CD8-positive, alpha-beta memory T cell (primary cell): ENCODE measurements around the gene RFX6. TPM values are rescaled to one million over a fixed set of nuclear protein-coding genes. Genes with fewer than 3 reads are reported as not detected.

Source experiments
- CTCF ChIA-PET: fragments of 350-600 bp; sonication (Branson Sonifier 250); formaldehyde crosslinking; loops from one replicate; lab custom pipeline; 2021; ENCODE audit warnings: antibody characterized with exemption; lab: Charles Lee
- POLR2A ChIA-PET: fragments of 350-600 bp; sonication (Branson Sonifier 250); formaldehyde crosslinking; loops from one replicate; lab custom pipeline; 2021; ENCODE audit warnings: antibody characterized with exemption; lab: Charles Lee
- DNase-seq, 5 donors: peaks; one replicate each; pipeline versions ENCODE4 v3.0.0 to v3.0.0-alpha.2; 2020 to 2022; ENCODE audit warnings: mixed read lengths in 1 of 5
- H3K27ac ChIP-seq: one replicate; pipeline ENCODE4 v1.7.0; 2013; ENCODE audit warnings: low read depth, mild to moderate bottlenecking, low read length, moderate library complexity
- H3K27me3 ChIP-seq: 2 replicates; pipeline ENCODE4 v1.7.0; 2013; ENCODE audit warnings: low read length, mild to moderate bottlenecking; ENCODE audit not compliant: insufficient read depth, poor library complexity, severe bottlenecking
- H3K36me3 ChIP-seq: 2 replicates; pipeline ENCODE4 v1.7.0; 2013; ENCODE audit warnings: mild to moderate bottlenecking, low read length, moderate library complexity; ENCODE audit not compliant: insufficient read depth
- H3K4me1 ChIP-seq: 2 replicates; pipeline ENCODE4 v1.7.0; 2013; ENCODE audit warnings: mild to moderate bottlenecking, low read length, moderate library complexity; ENCODE audit not compliant: insufficient read depth
- H3K4me3 ChIP-seq: 2 replicates; pipeline ENCODE4 v1.7.0; 2013; ENCODE audit warnings: mild to moderate bottlenecking, low read length
- H3K9me3 ChIP-seq: 2 replicates; pipeline ENCODE4 v1.7.0; 2013; ENCODE audit warnings: mild to moderate bottlenecking, low read length
- H3K27ac Mint-ChIP-seq, 8 donors: one replicate each; pipeline ENCODE4 v1.8.0; 2020 to 2021; ENCODE audit warnings: mixed read lengths in 8 of 8, mild to moderate bottlenecking in 6 of 8, inconsistent platforms in 3 of 8, moderate library complexity in 3 of 8
- H3K27me3 Mint-ChIP-seq, 2 donors: one replicate each; pipeline ENCODE4 v1.8.0; 2020 to 2021; ENCODE audit warnings: mixed read lengths in 2 of 2, mild to moderate bottlenecking in 1 of 2, moderate library complexity in 1 of 2
- H3K36me3 Mint-ChIP-seq, 3 donors: one replicate each; pipeline ENCODE4 v1.8.0; 2020 to 2021; ENCODE audit warnings: mixed read lengths in 3 of 3, inconsistent platforms in 1 of 3, mild to moderate bottlenecking in 1 of 3
- H3K4me1 Mint-ChIP-seq, 3 donors: one replicate each; pipeline ENCODE4 v1.8.0; 2020 to 2021; ENCODE audit warnings: mixed read lengths in 3 of 3, inconsistent platforms in 1 of 3, mild to moderate bottlenecking in 1 of 3
- H3K4me3 Mint-ChIP-seq, 7 donors: one replicate each; pipeline ENCODE4 v1.8.0; 2020 to 2021; ENCODE audit warnings: mixed read lengths in 7 of 7, mild to moderate bottlenecking in 6 of 7, moderate library complexity in 4 of 7, inconsistent platforms in 2 of 7
- H3K9me3 Mint-ChIP-seq, 5 donors: one replicate each; pipeline ENCODE4 v1.8.0; 2020 to 2022; ENCODE audit warnings: mixed read lengths in 5 of 5, mild to moderate bottlenecking in 3 of 5, moderate library complexity in 2 of 5, inconsistent platforms in 1 of 5
- polyA plus RNA-seq: library from polyadenylated mRNA; unstranded; fragments of 300-500 nt; fragmentation: Illumina TruSeq; gene quantifications from one replicate; pipeline ENCODE4 v1.2.3, GENCODE V29; 2021
- total RNA-seq, 2 experiments: library from RNA; stranded (reverse); gene quantifications; one replicate each; pipeline ENCODE4 v1.2.3, GENCODE V29; 2021

The RFX6 gene
- total and polyA plus RNA-seq, 3 experiments from 2014 or later = not detected

DNA sequence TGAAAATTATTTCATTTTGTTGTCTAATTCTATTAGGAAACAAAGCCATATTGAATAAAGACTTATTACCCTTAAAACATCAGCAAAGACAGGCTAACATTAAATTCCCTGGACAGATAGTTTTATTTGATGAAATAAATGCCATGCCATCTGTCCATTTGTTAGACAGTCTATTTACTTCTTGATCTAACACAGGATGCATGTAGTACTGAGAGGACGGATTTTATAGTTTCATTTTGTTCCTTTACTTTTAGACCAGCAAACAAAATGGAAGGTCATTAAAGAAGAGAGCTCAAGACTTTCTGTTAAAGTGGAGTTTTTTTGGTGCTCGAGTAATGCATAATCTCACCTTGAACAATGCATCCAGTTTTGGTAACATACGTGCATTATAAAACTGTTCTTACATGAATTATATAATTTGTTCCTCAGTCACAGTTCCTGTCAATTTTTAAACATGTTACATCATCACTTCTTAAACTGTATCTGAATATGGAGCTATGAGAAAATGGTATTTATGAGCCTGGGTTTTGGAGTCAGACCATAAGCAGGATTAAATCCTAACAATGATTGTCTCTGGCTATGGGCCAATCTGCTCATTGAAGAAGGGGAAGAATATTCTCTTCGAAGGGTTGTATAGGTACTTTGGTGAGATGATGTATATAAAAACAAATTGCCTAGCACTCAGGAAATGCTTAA lies 46.0 kb downstream of the RFX6 start:
- ChIA-PET CTCF (no interaction called here), POLR2A (no interaction called here)
- H3K9me3 ChIP-seq = no peaks in the 10 kb centered on the region
- no peaks in the 10 kb centered on the region for H3K36me3 ChIP-seq
- H3K4me3 Mint-ChIP-seq = no peak overlapping the region
- no peak for DNase-seq
- no peaks in the 10 kb centered on the region for H3K4me1 ChIP-seq
- H3K36me3 Mint-ChIP-seq = no peaks in the 10 kb centered on the region
- H3K4me1 Mint-ChIP-seq = no peaks in the 10 kb centered on the region
- no peak overlapping the region for H3K27ac ChIP-seq
- H3K27ac Mint-ChIP-seq = no peak overlapping the region
- H3K9me3 Mint-ChIP-seq = no peaks in the 10 kb centered on the region
- H3K27me3 Mint-ChIP-seq = no peaks in the 10 kb centered on the region
- H3K4me3 ChIP-seq = no peak overlapping the region
- no peaks in the 10 kb centered on the region for H3K27me3 ChIP-seq

DNA sequence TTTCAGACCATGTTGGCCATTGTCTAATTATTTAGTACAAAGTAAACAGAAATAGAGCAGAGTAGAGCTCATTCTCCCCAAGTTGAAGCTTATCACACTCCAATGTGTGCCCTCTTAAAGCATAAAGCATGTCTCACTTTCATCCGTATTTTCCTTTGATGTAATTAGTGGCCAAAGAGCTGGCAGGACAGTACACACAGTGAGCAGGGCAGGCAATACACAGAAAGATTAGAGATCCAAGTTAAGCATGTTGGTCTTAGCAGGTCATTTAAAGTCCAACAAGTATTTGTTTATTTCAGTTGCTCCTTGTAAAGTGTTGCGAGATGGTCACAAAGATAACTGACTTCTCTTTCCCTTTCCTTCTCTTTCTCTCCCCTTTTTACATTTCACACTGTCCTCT lies 47.2 kb downstream of the RFX6 start:
- Mint-ChIP-seq H3K4me1 (no peaks in the 10 kb centered on the region), H3K4me3 (no peak overlapping the region), H3K36me3 (no peaks in the 10 kb centered on the region), H3K27me3 (no peaks in the 10 kb centered on the region), H3K27ac (no peak overlapping the region), H3K9me3 (no peaks in the 10 kb centered on the region)
- no peak for DNase-seq
- no peaks in the 10 kb centered on the region for H3K4me1 ChIP-seq
- POLR2A ChIA-PET = no interaction called here
- H3K4me3 ChIP-seq = no peak overlapping the region
- no peak overlapping the region for H3K27ac ChIP-seq
- CTCF ChIA-PET = no interaction called here
- H3K27me3 ChIP-seq = no peaks in the 10 kb centered on the region
- H3K36me3 ChIP-seq = no peaks in the 10 kb centered on the region
- H3K9me3 ChIP-seq = no peaks in the 10 kb centered on the region

DNA sequence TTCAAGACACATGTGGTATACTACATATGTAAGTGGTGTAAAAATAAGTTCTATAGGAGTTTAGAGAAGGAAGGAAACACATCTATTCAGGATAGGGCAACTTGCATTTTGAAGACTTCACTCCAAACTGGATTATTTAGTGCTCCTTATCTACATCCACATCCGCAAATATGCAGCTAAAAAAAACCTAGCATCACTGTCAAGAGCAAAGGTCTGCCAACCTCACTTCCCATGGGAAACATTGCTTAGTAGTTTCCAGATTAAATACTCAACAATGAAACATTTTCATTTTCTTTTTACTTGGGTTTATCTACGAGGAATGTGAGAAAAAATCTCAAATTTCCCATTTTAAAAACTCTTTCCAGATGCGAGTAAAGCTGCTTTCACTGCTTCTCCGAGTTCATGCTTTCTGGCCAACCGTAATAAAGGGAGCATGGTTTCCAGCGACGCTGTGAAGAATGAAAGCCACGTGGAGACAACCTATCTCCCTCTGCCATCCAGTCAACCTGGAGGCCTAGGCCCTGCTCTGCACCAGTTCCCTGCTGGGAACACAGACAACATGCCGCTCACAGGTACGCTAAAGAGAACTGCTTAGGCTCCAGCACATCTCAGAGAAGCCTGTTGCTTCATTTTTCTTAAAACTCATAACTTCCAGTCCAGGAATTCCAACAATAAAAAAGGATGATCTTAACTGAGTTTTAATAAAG lies 48.2 kb downstream of the RFX6 start:
- Histone ChIP-seq H3K4me3 (no peak overlapping the region), H3K27me3 (no peaks in the 10 kb centered on the region), H3K9me3 (no peaks in the 10 kb centered on the region), H3K36me3 (no peaks in the 10 kb centered on the region), H3K4me1 (no peaks in the 10 kb centered on the region), H3K27ac (no peak overlapping the region)
- POLR2A ChIA-PET = no interaction called here
- no peak overlapping the region for H3K4me3 Mint-ChIP-seq
- H3K9me3 Mint-ChIP-seq = no peaks in the 10 kb centered on the region
- H3K27me3 Mint-ChIP-seq = no peaks in the 10 kb centered on the region
- no peaks in the 10 kb centered on the region for H3K36me3 Mint-ChIP-seq
- no peaks in the 10 kb centered on the region for H3K4me1 Mint-ChIP-seq
- no peak overlapping the region for H3K27ac Mint-ChIP-seq
- CTCF ChIA-PET = no interaction called here
- DNase-seq = no peak

DNA sequence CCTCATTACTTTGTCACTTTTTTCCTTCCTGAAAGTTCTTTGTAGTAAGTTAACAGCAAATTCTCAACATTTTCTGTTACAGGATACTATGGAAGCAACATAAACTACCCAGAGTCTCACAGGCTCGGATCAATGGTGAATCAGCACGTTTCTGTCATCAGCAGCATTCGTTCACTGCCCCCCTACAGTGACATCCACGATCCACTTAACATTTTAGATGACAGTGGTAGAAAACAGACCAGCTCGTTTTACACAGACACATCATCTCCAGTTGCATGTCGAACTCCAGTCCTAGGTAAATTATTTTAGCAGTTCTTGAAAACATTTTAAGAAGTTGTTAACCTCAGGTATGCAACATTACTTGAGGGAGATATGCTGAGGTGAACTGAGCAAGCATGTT lies 51.6 kb downstream of the RFX6 start:
- no peaks in the 10 kb centered on the region for H3K36me3 ChIP-seq
- no peaks in the 10 kb centered on the region for H3K27me3 Mint-ChIP-seq
- no peaks in the 10 kb centered on the region for H3K27me3 ChIP-seq

DNA sequence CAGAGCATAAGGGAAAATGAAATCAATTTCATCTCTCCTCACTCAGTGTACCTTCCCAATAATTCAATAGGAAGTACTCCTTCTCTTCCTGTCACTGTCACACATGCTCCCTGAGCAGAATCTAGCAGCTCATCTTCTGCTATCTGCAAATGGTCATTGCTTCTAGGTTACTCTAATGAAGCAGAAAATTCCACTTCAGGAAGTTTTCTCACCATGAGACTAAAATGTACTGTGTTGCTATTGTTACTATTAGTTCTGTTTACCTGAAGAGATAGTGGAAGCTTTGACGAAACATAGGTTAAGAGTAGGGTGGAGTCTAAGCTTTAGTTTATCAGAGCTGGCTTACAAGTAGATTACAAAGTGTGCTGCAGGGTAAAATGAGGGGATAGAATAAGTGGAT lies 52.8 kb downstream of the RFX6 start:
- H3K4me3 ChIP-seq = no peak overlapping the region
- H3K9me3 ChIP-seq = no peaks in the 10 kb centered on the region
- Mint-ChIP-seq H3K36me3 (no peaks in the 10 kb centered on the region), H3K27ac (no peak overlapping the region), H3K4me3 (no peak overlapping the region), H3K27me3 (no peaks in the 10 kb centered on the region), H3K4me1 (no peaks in the 10 kb centered on the region), H3K9me3 (no peaks in the 10 kb centered on the region)
- H3K27me3 ChIP-seq = no peaks in the 10 kb centered on the region
- H3K27ac ChIP-seq = no peak overlapping the region
- no peaks in the 10 kb centered on the region for H3K4me1 ChIP-seq
- ChIA-PET POLR2A (no interaction called here), CTCF (interaction anchor here (0.6 kb wide), 1 partner anchor 370 kb away, joined by 3 read pairs; no protein-coding TSS in a partner anchor)
- no peak for DNase-seq
- no peaks in the 10 kb centered on the region for H3K36me3 ChIP-seq

More for the DNA sequence above, 51.6 kb downstream of the RFX6 start:
- H3K4me3 Mint-ChIP-seq = no peak overlapping the region
- H3K9me3 Mint-ChIP-seq = no peaks in the 10 kb centered on the region
- Histone ChIP-seq H3K27ac (no peak overlapping the region), H3K9me3 (no peaks in the 10 kb centered on the region), H3K4me1 (no peaks in the 10 kb centered on the region), H3K4me3 (no peak overlapping the region)
- no peaks in the 10 kb centered on the region for H3K4me1 Mint-ChIP-seq
- ChIA-PET POLR2A (no interaction called here), CTCF (no interaction called here)
- DNase-seq = no peak
- H3K36me3 Mint-ChIP-seq = no peaks in the 10 kb centered on the region
- no peak overlapping the region for H3K27ac Mint-ChIP-seq

DNA sequence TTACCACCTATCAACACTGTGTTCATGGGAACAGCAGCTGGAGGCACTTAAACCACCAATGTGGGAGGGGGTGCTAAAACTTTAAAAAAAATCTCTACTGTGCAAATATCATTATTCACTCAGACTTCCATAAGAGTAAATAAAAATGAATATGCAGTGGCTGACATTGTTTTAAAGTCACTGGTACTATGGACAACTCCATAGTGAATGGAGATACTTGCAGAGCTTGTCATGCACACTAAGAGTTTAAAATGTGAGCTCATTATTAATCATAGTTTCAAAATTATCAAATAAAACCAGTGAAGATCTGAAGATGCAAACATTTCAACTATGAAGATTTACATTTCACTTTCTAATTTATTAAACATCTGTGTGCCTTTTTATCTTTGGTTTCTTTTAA lies 54.4 kb downstream of the RFX6 start:
- H3K9me3 Mint-ChIP-seq = no peaks in the 10 kb centered on the region
- DNase-seq = no peak
- Histone ChIP-seq H3K9me3 (no peaks in the 10 kb centered on the region), H3K4me1 (no peaks in the 10 kb centered on the region), H3K27me3 (no peaks in the 10 kb centered on the region), H3K27ac (no peak overlapping the region), H3K36me3 (no peaks in the 10 kb centered on the region), H3K4me3 (no peak overlapping the region)
- ChIA-PET POLR2A (no interaction called here), CTCF (no interaction called here)
- no peaks in the 10 kb centered on the region for H3K27me3 Mint-ChIP-seq
- no peaks in the 10 kb centered on the region for H3K4me1 Mint-ChIP-seq
- H3K36me3 Mint-ChIP-seq = no peaks in the 10 kb centered on the region
- no peak overlapping the region for H3K4me3 Mint-ChIP-seq
- no peak overlapping the region for H3K27ac Mint-ChIP-seq

DNA sequence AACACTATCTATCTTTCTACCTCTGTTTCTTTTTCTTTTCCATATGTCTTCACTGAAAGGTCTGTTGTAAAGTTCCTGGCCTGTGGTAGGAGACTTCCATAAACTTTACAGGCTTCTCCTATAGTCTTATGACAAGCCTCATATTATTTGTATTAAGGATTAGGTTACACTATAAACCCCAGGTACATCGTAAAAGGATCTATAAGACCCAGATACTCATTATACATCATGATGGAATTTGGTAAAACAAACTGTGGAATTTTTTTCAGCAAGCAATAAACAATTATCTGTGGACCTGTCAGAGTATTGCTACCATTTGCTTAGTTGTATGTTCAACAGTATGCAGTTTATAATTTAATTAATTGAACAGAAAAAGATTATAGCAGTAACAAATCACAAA lies 55.5 kb downstream of the RFX6 start:
- Mint-ChIP-seq H3K4me1 (no peaks in the 10 kb centered on the region), H3K9me3 (no peaks in the 10 kb centered on the region), H3K4me3 (no peak overlapping the region), H3K36me3 (no peaks in the 10 kb centered on the region), H3K27me3 (no peaks in the 10 kb centered on the region), H3K27ac (peak overlapping the region in 1 of 8 donors; percentile 22)
- DNase-seq = no peak
- CTCF ChIA-PET = no interaction called here
- Histone ChIP-seq H3K4me1 (no peaks in the 10 kb centered on the region), H3K27ac (no peak overlapping the region), H3K9me3 (no peaks in the 10 kb centered on the region), H3K36me3 (no peaks in the 10 kb centered on the region), H3K27me3 (no peaks in the 10 kb centered on the region), H3K4me3 (no peak overlapping the region)
- POLR2A ChIA-PET = no interaction called here

DNA sequence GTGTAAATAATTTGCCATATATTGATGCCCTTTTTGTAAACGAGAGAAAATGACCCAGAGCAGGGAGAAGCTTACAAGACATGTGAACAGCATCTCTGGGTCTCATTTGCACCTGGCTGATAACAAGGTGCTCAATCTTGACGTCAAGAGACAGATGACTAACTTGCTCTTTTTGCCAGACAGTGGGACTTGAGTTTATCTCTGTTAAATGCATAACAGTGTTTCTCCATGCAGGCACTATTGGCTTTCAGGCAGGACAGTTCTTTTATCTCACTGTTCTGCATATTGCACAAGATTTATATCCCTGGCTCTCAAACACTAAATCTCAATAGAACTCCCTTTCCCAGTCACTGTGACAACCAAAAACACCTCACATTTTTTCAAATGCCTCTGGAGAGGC lies 56.4 kb downstream of the RFX6 start:
- H3K4me1 Mint-ChIP-seq = no peaks in the 10 kb centered on the region
- peaks cover 0 to 2% of the 10 kb centered on the region in 2 donors for H3K27me3 Mint-ChIP-seq
- no peaks in the 10 kb centered on the region for H3K36me3 Mint-ChIP-seq
- Histone ChIP-seq H3K9me3 (no peaks in the 10 kb centered on the region), H3K4me1 (no peaks in the 10 kb centered on the region), H3K27me3 (no peaks in the 10 kb centered on the region), H3K36me3 (no peaks in the 10 kb centered on the region), H3K4me3 (no peak overlapping the region), H3K27ac (no peak overlapping the region)
- no peak for DNase-seq
- H3K27ac Mint-ChIP-seq = no peak overlapping the region
- H3K9me3 Mint-ChIP-seq = no peaks in the 10 kb centered on the region
- ChIA-PET POLR2A (no interaction called here), CTCF (no interaction called here)
- H3K4me3 Mint-ChIP-seq = no peak overlapping the region
